Ureter (tissue), 1 donor: ENCODE results near the gene SBK2. TPM values are rescaled to one million over a fixed set of nuclear protein-coding genes. Genes with fewer than 3 reads are reported as not detected.
A peak's percentile ranks its signal among the peaks of the same experiment; 100 is the strongest.
"Not testable (repeated sequence)": the region's sequence is repeated elsewhere in the genome, so short reads cannot be mapped to it uniquely, and the experiment has no call there.

ENCODE experiments used
- DNase-seq: peaks from one replicate; pipeline ENCODE4 v3.0.0-alpha.2; 2020; ENCODE audit warnings: low spot score
- total RNA-seq: library from RNA; stranded (reverse); gene quantifications from one replicate; pipeline ENCODE4 v1.2.4, GENCODE V29; 2023
- donor health status: DM: yes; HTN: yes; CAD: no.

SBK2 gene
- total RNA-seq, 1 donor from 2014 or later, result not detected

DNA sequence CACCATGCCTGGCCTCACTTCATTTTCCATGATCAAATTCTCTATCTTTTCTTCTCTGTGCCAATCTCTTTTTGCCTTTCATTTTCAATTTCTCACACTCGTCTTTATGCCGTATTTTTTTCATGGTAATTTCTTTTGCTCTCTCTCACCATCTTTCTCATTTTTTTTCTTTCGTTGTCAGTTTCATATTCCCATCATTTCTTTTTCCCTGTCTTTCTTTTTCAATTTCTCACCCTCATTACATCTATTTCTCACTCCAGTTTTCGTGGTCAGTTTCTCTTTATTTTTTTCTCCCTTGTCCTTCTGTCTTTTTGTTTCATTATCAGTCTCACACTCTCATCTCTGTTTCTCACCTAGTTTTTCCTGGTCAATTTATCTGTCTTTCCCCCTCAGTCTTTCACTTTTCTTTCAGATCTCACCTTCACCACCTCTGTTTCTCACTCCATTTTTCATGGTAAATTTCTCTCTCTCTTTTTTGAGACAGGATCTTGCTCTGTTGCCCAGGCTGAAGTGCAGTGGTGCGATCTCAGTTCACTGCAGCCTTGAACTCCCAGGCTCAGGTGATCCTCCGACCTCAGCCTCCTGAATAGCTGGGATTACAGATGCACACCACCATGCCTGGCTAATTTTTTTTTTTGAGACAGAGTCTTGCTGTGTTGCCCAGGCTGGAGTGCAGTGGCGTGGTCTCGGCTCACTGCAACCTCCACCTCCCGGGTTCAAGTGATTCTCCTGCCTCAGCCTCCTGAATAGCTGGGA lies 34.6 kb downstream of the SBK2 start:
- DNase-seq, result no peak

DNA sequence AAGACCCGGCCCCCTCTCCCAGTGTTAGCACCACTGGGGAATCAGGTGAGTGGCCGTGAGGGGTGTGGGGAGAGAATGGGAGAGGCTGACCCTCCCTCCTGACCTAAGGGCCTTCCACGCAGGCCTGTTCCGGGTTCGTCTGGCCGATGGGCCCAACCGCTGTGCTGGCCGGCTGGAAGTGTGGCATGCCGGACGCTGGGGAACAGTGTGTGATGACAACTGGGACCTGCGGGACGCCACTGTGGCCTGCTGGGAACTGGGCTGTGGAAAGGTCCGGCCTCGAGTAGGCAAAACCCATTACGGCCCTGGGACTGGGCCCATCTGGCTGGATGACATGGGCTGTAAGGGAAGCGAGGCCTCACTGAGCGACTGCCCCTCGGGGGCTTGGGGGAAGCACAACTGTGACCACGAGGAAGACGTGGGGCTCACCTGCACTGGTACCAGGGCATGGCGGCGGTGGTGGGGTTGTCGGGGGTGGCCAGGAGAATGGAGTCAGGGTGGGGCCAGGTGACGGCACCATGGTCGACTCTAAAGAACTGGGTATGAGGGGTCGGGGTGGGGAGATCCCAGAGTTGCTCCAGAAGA lies 36.5 kb downstream of the SBK2 start:
- no peak for DNase-seq

DNA sequence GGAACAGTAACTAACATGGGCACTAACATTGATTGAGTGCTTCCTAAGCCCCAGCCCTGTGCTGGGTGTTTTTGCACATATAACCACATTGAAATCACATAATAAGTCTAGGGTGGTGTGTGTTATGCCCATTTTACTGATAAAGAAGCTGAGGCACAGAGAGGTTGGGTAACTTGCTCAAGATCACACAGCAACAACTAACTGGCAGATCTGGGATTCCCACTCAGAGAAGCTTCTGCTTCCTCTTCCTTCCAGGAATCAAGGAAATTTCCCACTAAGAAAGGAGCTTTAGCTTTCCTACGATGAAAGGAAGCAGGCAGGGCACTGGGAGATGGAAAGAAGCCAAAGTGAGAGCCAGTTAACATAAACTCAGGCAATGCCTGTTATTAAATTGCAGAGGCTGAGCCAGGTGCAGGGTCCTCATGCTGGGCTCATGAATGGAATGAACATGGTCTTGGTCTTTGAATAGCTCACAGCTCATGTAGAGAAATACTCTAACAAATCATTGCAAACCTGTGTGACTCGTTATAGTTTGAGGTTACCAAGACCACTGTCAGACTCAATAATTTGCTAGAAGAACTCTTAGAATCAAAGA lies 38.6 kb downstream of the SBK2 start:
- DNase-seq, result no peak

DNA sequence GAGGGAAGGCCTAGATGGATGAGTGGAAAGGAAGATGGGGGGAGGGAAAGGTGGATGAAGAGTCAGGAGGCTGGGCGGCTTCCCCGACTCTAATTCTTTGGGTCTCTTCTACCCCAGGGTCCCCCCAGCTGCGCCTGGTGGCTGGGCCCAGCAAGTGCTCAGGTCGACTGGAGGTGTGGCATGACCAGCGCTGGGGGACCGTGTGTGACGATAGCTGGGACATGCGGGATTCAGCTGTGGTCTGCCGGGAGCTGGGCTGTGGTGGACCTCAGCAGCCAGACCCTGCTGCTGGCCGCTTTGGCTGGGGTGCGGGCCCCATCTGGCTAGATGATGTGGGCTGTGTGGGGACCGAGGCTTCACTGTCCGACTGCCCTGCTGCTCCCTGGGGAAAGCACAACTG lies 39.2 kb downstream of the SBK2 start:
- DNase-seq, result no peak

DNA sequence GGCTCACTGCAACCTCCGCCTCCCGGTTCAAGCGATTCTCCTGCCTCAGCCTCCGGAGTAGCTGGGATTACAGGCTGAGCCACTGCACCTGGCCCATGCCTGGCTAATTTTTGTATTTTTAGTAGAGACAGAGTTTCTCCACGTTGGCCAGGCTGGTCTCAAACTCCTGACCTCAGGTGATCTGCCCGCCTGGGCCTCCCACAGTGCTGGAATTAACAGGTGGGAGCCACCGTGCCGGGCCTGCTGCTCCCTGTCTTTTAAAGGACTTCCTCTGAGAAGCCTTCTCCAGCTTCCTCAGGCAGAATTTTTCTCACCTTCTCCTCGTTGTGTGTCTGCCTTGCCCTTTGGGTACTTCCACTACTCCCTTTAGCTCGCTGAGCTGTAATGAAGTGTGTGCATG lies 40.1 kb downstream of the SBK2 start:
- DNase-seq, result not testable (repeated sequence)

DNA sequence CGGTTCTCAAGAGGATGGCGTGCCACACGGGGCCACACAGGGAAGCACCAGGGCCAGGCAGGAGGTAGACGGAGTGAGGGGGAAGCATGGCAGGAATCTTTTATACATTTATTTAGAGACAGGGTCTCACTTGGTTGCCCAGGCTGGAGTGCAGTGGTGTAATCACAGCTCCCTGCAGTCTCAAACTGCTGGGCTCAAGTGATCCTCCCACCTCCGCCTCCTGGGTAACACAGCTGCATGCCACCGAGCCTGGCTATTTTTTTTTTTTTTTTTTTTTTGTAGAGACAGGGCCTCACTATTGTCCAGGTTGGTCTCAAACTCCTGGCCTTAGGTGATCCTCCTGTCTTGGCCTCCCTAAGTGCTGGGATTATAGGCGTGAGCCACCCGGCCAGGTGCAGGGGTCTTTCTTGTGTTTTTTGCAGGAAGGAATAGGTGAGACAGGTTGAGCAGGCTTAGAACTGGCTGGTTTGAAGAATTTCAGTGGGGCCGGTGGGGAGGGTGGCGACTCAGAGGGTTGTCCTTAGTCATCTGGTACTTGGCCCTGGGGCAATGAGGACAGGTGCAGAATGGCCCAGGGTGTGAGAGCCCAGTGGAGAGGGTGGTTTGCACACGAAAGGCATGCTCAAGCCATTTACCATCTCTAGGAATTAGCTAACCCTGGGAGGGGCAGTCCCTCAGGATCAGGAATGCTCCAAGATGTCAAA lies 41.1 kb downstream of the SBK2 start:
- no peak for DNase-seq

DNA sequence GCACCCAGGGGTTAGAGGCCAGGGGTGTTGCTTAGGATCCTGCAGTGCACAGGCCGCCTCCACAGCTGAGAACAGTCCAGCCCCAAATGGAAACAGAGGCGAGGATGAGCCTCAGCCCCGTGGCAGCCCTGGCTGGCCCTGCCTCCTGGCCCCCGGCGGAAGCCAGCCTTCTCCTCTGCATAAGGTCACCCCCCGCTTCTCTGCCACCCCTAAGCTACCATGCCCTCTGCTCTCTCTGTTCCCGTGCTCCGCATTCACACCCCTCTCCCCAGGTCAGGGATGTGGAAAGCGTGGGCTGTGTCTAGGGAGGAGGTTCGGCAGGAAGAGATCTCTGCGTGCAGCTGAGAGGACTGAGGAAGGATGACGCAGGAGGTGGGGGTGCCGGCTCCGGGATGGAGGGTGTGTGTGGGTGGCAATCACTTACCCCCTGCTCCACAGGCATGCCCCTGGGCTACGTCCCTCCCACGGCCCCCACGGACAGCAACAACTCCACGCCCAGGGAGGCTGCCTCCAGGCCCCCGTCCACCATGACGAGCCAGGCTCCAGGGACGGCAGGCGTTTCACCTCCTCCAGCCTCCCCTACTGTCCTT lies 42.7 kb downstream of the SBK2 start:
- DNase-seq, result peak; percentile 53

DNA sequence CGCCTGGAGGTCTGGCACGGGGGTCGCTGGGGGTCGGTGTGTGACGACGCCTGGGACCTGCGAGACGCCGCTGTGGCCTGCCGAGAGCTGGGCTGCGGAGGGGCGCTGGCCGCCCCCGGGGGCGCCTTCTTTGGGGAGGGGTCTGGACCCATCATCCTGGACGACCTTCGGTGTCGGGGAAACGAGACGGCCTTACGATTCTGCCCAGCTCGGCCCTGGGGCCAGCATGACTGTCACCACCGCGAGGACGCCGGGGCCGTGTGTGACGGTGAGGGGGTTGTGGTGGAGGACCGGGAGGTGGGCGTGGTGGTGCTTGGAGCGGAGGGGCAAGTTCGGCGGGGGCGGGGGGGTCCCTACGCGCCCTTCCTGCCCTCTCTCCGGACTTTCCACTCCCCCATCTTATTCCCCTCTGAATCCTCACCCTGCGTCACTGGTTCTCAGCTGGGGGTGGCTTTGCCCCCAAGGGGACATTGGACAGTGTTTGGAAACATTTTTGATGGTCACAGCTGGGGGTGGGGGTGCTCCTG lies 43.2 kb downstream of the SBK2 start:
- peak; percentile 47 for DNase-seq

DNA sequence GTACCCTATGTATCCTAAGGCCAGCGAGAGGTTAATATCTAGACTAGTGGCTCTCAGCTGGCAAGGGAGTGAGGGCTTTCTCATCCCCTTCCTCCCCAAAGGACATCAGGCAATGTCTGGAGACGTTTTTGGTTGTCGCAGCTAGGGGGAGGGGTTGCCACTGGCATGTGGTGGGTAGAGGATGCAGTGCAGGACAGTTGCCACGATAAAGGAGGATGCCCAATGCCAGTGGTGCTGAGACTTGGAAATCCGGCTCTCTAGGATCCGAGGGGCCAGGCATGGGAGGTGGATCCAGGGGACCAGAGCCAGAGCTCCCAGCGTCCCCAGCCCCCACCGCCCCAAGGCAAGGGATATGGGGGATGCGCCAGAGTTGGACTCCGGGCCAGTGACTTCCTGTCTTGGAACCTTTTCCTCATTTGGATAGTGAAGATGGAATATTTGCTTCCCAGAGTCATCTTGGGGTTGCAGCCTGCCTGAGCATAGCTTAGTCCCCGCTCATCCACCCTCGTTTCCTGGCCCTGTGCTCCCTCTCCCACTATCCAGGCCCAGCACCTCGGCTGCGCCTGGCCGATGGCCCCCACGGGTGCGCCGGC lies 43.8 kb downstream of the SBK2 start:
- DNase-seq, result no peak

DNA sequence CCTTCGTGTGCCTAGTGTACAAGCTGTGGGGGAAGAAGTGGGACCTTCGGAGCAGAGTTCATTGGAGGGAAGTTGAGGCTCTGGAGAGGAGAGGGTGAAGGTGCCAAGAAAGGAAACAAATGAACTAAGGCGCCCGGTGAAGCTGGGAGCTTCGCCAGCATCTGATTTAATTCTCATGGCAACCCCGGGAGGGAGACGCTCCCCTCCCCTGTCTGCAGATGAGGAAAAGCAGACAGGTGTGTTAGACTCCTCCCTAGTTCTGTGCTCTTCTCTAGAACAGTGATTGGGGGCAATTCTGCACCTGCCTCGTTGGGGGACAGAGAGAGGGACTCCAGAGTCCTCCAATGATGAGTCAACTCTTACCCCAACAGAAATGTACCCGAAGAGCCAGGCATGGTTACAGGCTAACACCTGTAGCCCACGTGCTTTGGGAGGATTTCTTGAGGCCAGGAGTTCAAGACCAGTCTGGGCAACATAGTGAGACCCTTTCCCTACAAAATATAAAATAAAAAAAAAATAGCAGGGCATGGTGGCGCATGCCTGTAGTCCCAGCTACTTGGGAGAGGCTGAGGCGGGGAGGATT lies 44.5 kb downstream of the SBK2 start:
- DNase-seq, result no peak

DNA sequence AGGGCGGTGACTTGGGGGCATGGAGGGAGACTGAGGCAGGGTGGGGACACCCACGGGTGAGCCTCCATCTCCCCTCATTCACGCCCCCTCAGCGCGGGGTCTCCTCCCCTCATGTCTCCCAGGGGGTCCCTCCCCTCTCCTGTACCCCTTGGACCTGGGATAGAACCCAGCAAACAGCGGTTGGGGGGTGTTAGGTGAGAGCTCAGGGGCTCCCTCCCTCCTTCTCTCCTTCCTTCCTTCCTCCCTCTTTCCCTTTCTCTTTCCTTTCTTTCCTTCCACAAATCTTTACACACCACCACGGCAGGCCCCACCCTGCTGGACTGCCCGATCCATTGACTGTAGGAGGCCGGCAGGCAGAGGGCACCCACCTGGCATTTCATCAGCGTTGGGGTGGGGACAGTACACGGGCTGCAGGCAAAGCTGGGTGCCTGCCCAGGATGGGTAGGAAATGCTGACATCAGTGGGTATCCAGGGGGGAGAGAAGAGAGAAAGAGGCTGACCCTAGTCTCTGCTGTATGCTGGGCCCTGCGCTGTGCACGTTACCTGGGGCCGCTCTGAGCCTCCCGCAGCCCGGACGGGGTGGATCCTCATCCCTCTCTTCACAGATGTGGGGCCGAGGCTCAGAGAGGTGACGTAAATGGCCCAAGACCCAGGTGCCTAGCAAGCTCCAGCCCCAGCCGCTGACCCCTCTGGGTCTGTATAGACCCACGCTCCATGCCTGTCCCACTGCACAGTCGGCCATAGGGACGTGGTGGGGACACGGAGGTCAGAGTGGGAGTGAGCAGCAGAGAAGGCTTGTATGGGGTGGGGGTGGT lies 45.2 kb downstream of the SBK2 start:
- no peak for DNase-seq

DNA sequence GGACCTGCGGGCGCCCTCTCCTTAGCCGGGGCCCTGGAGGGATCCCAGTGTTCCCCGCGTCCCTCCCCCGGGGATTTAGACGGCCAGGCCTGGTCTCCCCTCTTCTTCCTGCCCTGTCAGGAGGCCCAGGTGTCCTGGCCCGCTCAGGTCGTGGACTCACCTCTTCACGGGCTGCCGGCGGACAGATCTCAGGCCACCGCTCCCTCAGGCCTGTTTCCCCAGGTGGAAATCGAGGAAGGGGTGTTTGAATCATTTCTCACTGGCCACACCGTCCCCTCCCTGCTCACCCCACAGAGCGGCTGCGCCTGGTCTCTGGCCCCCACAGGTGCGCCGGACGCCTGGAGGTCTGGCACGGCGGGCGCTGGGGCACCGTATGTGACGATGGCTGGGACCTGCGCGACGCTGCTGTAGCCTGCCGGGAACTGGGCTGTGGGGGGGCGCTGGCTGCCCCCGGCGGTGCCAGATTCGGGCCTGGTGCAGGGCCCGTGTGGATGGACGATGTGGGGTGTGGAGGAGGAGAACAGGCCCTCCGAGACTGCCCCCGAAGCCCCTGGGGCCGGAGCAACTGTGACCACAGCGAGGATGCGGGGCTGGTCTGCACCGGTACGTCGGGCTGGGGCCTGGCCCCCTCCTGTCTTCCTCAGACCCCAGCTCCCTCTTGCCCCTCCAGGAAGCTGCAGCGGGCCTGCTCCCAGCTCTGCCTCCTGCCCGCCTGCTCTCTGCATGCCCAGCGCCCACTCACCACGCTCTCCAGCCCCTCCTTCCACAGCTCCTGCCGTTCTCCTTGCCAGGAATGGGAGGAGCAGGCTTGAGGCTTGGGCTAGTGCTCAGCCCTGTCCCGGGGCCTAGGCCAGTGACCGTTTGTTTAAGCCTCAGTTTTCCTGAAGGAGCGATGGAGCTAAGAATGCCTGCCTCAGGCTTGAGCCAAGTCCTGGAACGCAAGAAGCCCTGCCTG lies 46.2 kb downstream of the SBK2 start:
- no peak for DNase-seq

DNA sequence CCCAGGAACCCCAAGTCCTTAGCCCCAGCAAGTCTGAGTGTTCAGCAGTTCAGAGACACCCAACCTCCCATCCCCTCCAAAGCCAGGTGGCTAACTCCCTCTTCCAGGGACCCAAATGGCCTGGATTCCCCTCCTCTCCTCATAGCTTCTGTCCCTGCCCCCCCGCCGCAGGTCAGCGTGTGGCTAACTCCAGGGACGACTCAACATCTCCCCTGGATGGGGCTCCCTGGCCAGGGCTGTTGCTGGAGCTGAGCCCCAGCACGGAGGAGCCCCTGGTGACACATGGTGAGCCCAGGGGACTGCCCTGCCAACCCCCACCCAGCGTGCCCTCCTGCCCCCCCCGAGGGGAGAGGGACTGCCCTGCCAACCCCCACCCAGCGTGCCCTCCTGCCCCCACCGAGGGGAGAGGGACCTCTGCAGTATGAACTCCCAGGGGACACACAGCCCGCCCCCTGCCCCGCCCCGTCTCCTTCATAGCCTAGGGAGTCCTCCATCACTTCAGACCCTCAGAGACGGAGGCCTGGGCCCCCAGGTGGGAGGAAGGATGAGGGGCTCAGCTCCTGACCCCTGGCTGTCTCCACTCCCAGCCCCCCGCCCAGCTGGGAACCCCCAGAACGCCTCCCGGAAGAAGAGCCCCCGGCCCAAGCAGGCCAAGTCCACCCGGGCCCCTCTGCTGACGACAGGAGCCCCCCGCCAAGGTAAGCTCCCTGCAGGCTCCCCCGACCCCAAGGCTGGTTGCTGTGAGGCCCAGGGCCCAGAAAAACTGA lies 47.0 kb downstream of the SBK2 start:
- peak; percentile 44 for DNase-seq

DNA sequence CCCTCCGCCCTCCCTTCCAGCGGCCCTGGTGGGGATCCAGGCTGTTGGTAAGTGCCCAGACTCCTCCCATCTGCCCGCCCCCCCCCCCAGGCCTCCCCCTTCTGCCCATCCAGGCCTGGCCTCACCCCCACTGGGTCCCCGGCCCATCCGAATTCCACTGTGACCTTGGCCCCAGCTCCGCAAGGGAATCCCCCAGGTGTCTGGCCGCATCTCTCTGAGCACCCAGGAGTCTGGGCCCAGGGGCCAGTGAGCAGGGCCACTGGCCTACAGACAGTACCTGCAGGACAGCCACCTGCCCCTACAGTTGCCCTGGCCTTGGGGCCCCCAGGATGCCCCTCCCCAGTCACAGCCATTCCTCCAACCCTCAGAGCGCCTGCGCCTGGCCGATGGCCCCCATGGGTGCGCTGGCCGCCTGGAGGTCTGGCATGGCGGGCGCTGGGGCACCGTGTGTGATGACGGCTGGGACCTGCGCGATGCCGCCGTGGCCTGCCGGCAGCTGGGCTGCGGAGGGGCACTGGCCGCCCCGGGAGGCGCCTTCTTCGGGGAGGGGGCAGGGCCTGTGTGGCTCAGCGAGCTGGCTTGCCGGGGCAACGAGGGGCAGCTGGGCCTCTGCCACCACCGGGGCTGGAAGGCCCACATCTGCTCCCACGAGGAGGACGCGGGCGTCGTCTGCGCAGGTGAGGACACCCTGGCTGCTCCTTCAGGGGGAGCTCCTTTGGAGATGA lies 47.8 kb downstream of the SBK2 start:
- DNase-seq, result peak; percentile 43

DNA sequence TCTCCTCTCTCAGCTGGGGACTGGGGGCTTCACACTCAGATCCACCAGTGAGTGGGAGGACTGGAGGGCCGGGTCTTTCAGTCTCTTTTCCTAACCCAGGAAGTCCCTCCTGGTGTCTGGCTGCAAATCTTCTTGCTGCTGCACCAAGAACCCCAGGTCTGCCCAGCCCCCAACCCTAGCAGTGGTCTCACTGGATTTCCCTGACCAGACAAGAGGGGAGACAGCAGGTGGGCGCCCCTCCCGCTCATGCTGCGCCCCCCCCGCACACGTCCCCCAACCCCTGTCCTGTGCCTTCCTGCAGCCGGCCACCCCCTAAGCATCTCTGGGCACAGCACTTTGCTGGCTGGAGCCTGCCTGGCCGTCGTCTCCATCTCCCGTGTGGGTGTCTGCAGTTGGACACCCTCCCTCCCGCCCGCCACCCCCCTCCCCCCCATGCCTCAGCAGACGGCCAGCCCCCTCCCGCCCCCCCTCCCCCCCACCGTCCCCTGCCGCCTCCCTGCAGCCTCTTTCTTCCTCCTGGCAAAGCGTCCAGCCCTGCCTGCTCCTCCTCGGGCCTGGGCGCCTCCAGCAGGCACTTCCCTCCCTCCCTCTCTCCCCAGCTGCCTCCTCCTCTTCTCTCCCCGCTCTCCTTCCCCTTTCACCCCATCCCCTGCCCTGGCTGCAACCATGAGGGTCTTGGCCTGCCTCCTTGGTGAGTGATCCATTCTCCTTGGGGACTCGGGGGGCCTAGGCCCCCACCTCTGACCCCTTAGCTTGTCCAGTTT lies 48.8 kb downstream of the SBK2 start, which contains the start of gene SSC5D:
TSS of gene SSC5D (plus strand) at position 513 of the 764 bp plus-strand sequence. CDS start at position 667, 154 bp downstream.
- peak; percentile 51 for DNase-seq
